OCI-LY3 (cell line): ENCODE measurements around the gene CHAF1A.

Source experiments
- EZH2phosphoT487 ChIP-seq: fragments of 200-600 bp; shearing (Covaris generic); IDR thresholded peaks from 2 replicates; pipeline ENCODE4 v1.6.1; 2018; ENCODE audit warnings: antibody characterized with exemption, mixed run types, low read depth
- TF ChIP-seq, protein P1 (sequence below): fragments of 200-600, 300-600 bp; sonication (generic); IDR thresholded peaks from 2 replicates; pipeline ENCODE4 v1.5.1; 2014; ENCODE audit warnings: antibody characterized with exemption, low read length, low read depth

- TF ChIP-seq, protein P1, sequence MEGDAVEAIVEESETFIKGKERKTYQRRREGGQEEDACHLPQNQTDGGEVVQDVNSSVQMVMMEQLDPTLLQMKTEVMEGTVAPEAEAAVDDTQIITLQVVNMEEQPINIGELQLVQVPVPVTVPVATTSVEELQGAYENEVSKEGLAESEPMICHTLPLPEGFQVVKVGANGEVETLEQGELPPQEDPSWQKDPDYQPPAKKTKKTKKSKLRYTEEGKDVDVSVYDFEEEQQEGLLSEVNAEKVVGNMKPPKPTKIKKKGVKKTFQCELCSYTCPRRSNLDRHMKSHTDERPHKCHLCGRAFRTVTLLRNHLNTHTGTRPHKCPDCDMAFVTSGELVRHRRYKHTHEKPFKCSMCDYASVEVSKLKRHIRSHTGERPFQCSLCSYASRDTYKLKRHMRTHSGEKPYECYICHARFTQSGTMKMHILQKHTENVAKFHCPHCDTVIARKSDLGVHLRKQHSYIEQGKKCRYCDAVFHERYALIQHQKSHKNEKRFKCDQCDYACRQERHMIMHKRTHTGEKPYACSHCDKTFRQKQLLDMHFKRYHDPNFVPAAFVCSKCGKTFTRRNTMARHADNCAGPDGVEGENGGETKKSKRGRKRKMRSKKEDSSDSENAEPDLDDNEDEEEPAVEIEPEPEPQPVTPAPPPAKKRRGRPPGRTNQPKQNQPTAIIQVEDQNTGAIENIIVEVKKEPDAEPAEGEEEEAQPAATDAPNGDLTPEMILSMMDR: no peak
- no peak for TF ChIP-seq EZH2phosphoT487
Observed at GRCh38 chr19:4357921-4358326, 44.5 kb upstream of the CHAF1A start.
